ENCODE results near the gene PKDCC.
"Not testable (repeated sequence)": the region's sequence is repeated elsewhere in the genome, so short reads cannot be mapped to it uniquely, and the experiment has no call there.

Gene PKDCC

DNA sequence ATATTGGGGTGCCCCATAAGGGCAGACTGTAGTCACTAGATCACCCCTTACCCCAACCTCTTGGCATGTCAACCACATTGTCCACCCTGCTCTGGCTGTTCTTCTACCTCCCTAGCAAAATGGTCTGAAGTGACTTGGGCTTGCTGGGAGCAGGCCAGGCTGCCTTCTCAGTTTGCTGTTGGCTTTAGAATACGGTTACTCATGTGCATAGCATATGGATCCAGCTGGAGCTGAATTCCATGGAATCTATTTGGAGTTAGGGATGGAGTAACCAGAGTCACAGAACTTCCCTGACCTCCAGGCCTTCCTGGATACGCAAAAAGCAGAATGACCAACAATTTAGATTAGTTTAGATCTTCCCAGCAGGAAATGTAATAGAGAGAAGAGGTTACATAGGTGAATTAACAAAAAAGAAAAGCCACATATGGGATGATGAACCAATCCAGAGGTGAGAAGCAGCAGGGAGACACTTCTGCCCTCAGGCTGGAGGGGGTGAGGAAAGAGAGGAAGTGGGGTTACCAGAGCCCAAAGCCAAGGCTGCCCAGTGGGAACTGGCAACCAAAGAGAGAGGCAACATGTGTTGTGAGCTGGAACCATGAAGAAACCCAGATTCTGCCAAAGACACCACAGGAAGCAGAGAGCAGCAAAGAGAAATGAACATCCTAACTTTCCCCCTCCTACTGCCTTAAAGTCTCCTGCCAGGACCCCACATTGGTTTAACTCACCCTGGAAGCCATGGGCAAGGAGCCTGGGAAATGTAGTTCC lies 26.1 kb downstream of the PKDCC start:
- H3K4me3 ChIP-seq (ENCODE audit: low read length), result no peak overlapping the region
- TF ChIP-seq ZNF274 (IDR thresholded peaks at IDR 0.05; ENCODE audit: low read depth, low read length), result no peak

DNA sequence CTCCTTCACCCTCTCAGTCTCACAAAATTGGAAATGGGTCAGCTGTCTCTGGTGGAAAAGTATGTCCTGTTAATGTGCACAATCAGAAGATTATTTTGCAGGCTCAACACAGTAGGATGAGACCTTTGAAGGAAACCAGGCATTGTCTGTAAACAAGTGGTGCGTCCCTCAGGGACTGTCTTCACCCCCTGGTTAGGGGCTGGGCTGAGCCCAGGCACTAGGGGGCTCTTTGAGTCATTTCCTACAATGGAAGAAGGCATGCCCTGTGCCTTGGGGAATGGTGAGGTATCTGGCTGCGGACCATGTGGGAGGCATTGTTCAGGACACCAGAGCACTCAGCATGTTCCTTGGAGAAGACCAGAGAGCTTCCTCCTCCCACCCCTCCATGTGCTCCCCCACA lies 26.8 kb downstream of the PKDCC start:
- H3K4me3 ChIP-seq (ENCODE audit: low read length), result no peak overlapping the region
- TF ChIP-seq ZNF274 (IDR thresholded peaks at IDR 0.05; ENCODE audit: low read depth, low read length), result no peak

DNA sequence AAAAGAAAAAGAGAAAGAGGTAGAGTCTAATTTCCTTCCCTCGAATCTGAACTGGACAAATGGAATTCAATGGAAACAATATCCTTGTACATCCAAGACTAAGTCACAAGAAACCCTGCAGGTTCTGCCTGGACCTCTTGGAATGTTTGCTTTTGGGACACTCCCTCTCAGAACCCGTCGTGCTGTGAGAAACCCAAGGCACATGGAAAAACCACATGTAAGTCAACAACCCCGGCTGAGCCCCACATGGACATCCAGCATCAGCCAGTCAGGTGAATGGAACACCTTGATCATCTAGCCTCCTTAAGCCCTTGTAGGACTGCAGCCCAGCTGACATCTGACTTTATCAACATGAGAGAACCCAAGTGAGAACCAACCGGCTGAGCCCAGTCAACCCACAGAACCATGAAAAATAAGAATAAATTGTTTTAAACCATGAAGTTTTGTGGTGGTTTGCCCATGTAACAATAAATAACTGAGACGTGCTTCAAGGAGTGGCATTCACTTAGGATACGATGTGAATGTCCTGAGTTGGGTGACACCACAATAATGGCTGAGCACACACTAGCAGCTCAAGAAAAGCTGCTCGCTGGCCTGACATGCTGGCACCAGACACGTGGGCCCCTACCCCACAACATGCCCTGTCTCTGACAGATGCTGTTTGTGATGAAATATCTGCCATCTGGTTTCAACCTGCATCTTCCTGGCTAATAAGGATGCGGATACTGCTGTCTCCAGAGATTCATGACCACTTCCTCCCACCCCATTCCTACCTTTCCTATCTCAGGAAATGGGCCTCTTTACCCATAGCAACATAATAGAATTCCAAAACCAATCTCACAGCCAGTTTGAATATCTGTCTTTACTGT lies 28.8 kb downstream of the PKDCC start:
- TF ChIP-seq ZNF274 (IDR thresholded peaks at IDR 0.05; ENCODE audit: low read depth, low read length), result no peak
- no peak overlapping the region for H3K4me3 ChIP-seq (ENCODE audit: low read length)

DNA sequence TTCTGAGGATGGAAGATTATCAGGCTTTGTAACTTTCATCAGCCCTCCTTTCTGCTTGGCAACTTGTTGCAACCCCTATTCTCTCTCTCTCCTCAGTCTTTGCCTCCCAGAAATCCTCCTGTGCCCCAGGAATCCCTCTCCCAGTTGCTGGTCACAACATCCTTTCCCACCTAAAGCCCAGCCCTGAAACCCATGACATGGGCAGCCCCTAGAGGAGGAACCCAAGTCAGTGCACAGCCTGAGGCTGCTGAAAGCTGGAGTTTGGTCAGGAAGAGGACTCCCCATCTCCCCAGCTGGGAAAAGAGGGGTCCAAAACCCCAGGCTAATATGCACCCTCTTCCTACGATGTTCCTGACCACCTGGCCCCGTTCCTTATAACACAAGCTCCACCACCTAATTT lies 29.5 kb downstream of the PKDCC start:
- no peak for TF ChIP-seq ZNF274 (IDR thresholded peaks at IDR 0.05; ENCODE audit: low read depth, low read length)
- no peak overlapping the region for H3K4me3 ChIP-seq (ENCODE audit: low read length)

DNA sequence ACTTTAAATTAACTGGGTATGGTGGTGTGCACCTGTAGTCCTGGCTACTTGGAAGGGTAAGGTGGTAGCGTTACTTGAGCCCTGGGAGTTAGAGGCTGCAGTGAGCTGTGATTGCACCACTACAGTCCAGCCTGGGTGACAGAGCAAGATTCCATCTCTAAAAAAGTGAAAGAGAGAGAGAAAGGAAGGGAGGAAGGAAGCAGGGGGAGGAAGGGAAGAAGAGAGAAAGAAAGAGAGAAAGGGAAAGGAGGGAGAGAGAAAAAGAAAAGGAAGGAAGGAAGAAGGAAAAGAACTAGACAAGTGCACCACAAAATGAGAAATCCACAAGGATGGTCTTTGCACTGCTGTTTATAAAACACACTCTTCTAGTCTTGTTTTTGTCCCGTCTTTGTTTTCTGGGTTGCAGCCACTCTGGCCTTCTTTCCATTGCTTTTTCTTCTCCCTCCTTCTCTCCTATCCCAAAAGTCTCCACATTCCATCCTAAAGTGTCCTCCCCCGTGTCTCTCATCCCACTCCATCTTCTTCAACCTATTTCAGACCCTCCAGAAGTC lies 32.0 kb downstream of the PKDCC start:
- H3K4me3 ChIP-seq (ENCODE audit: low read length), result no peak overlapping the region
- TF ChIP-seq ZNF274 (IDR thresholded peaks at IDR 0.05; ENCODE audit: low read depth, low read length), result no peak

DNA sequence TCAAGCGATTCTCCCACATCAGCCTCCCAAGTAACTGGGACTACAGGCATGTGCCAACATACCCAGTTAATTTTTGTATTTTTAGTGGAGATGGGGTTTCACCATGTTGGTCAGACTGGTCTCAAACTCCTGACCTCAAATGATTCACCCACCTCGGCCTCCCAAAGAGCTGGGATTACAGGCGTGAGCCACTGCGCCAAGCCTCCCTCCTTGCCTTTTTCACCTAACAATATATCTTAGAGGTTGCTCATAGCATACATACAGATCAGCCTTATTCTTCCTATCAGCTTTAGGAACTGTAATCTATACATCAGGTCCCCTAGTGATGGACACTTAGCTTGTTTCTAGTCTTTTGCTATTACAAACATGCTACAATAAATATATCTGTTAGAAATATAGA lies 33.3 kb downstream of the PKDCC start:
- not testable (repeated sequence) for H3K4me3 ChIP-seq (ENCODE audit: low read length)

DNA sequence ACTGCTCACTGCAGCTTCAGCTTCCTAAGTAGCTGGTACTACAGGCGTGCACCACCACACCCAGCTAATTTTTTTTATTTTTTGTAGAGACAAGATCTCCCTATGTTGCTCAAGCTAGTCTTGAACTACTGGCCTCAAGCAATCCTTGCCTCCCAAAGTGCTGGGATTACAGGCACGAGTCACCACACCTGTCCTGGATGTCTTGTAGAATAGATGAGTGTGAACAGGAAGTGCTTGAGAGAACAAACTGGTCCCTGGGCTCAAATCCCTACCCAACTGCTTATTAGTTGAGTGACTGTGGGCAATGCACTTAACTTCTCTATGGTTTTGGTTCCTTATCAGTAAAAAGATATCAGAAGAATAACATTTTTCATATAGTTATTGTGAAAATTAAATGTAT lies 34.2 kb downstream of the PKDCC start:
- no peak overlapping the region for H3K4me3 ChIP-seq (ENCODE audit: low read length)
- no peak for TF ChIP-seq ZNF274 (IDR thresholded peaks at IDR 0.05; ENCODE audit: low read depth, low read length)

DNA sequence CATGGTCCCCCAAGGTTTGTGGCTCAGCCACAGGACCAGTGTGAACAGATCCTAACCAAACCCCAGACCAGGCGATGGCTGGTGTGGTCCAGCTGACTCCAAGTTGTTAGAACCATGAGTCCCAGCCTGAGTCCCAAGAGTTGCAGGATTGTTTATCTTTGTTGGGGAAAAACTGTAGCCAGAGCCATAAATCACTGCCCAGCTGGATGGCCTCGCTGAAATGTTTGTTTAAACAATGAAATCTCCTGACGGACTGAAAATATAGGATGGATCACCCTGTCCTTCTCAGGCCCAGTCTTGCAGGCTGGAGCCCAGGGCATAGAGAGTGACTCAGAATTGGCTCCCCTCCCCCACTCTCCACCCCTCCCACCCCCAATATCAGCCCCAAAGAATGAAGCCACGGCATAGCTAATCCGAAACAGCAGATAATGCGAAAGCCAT lies 36.4 kb downstream of the PKDCC start:
- TF ChIP-seq ZNF274 (IDR thresholded peaks at IDR 0.05; ENCODE audit: low read depth, low read length), result no peak
- no peak overlapping the region for H3K4me3 ChIP-seq (ENCODE audit: low read length)

DNA sequence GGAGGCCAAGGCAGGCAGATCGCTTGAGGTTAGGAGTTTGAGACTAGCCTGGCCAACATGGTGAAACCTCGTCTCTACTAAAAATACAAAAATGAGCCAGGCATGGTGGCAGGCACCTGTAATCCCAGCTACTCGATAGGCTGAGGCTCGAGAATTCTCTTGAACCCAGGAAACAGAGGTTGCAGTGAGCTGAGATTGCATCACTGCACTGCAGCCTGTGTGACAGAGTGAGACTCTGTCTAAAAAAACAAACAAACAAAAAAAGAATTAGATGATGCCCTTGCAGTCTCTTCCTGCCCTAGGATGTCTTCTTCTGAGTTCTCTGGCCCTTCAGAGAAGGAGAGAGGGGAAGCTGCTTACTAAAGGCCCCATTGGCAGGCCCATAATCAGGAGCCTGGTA lies 37.2 kb downstream of the PKDCC start:
- not testable (repeated sequence) for H3K4me3 ChIP-seq (ENCODE audit: low read length)

DNA sequence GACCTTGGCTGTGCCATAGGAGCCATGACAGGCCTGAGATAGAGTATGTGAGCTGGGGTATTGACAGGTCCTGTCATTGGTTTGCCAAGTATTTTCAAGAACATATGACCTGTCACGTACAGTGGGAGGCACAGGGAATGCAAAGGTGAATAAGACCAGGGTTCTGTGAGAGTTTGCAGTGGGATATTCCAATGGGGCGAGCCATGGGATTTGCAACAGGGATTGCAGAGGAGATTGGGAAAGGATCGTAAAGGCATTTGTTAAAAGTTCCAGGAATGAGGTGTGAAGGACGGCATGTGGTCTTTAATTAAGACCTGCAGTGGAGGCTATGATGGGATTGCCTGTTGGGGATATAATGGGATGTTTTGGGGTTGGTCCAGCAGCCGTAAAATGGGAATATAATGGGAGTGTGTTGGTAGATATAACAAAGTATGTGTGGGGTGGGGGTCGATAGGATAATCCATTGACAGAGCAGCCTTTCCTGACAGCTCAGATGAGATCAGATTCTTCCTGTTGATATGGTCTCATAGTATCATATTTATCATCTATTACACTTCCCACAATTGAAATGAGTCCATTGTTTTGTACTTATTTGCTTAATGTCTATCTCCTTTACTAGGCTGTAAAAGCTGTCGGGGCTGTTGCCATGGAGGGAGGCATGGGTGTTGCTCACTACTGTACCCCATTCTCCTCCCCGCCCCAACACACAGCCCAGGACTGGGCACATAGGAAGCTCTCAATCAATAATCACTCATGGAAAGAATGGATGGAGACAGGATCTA lies 38.1 kb downstream of the PKDCC start:
- H3K4me3 ChIP-seq (ENCODE audit: low read length), result no peak overlapping the region
- no peak for TF ChIP-seq ZNF274 (IDR thresholded peaks at IDR 0.05; ENCODE audit: low read depth, low read length)

DNA sequence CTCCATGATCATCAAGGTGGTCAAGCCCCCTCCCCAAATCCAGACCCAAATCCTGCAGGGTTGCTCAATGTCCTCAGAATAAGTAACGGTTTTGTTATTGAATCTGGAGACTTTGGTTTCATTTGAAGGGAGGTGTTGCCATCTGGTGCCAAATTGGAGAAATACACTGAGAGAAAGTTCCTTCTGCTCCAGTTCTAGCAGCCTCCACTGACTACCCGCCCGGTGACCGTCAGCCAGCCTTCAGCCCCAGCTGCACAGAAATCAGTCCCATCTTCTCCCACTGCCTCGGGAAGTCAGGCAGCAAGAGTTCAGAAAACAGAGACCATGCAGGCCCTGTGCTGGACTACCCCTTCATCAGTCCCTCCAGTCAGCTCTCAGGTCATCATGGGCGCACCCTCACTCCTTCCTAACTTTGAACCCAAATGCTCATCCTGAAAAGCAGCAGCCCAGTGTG lies 38.7 kb downstream of the PKDCC start:
- TF ChIP-seq ZNF274 (IDR thresholded peaks at IDR 0.05; ENCODE audit: low read depth, low read length), result no peak
- no peak overlapping the region for H3K4me3 ChIP-seq (ENCODE audit: low read length)

DNA sequence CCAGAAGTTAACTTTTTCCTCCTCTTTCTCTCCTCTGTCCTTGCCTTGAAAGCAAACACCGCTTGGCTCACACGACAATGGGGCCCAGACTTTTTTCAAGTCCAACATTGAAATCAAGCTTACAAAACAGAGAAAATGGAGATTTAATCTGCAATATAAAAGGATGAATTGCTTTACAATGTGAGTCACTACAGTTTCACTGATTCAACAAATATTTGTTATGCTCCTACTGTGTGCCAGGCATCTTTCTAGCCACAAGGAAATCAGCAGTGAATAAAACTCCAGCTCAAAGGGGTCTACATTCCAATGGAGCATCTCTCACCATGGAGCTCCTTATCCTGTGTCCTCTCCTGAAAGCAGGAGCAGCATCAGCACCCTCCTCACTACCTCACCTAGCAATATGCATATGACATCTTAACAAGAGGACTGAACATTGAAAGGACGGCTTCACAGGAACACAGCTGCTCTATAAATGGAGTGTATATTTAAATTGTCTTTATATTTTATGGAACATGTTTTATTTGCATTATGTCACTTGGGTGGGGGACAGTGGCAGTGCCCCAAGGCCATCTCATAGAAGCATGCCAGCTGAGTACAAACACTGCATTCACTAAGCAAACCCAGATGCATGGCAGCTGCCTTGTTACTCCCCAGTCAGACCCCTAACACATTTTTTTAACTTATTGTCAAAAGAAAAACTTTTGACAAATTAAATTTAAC lies 39.5 kb downstream of the PKDCC start:
- H3K4me3 ChIP-seq (ENCODE audit: low read length), result no peak overlapping the region
- TF ChIP-seq ZNF274 (IDR thresholded peaks at IDR 0.05; ENCODE audit: low read depth, low read length), result no peak

DNA sequence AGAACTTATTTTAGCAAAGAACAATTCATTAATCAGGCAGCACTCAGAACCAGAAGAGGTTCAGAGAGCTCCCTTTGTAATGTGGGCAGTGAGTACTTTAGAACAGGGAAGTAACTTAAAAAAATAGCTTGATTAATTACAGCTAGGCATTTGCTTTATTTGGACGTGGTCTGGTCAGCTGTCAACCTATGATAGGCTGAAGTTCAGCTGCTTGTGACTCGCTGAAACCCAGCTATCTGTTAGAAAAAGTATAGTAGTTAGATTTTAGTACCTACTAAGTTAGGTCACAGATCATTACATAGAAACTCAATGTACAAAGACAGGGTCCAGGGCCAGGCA lies 40.0 kb downstream of the PKDCC start:
- H3K4me3 ChIP-seq (ENCODE audit: low read length), result no peak overlapping the region
- no peak for TF ChIP-seq ZNF274 (IDR thresholded peaks at IDR 0.05; ENCODE audit: low read depth, low read length)

Data from GM08714 (cell line).